Endometrial microvascular endothelial cells (primary cell): ENCODE data around the gene ITGAL. TPM values are rescaled to one million over a fixed set of nuclear protein-coding genes. Genes with fewer than 3 reads are reported as not detected.
"Not testable (repeated sequence)": the region's sequence is repeated elsewhere in the genome, so short reads cannot be mapped to it uniquely, and the experiment has no call there.

ENCODE experiments used
- in situ Hi-C: cut with HindIII; loops from 2 replicates; pipeline ENCODE4 v1.10.0; 2017; ENCODE audit warnings: low sequenced_read_pairs, low pct_unique_long_range_greater_than_20kb; ENCODE audit errors: inconsistent ontology term
- total RNA-seq: library from RNA; depleted of rRNA; stranded (reverse); fragments of >200 nt; gene quantifications from one replicate; pipeline ENCODE4 v1.2.3, GENCODE V29; 2015; ENCODE audit errors: inconsistent ontology term

Gene ITGAL
- total RNA-seq, 1 donor from 2014 or later = not detected

GRCh38 chr16:30535777-30536190, 63.2 kb downstream of the ITGAL start:
- in situ Hi-C loops = no loop called here

- in situ Hi-C loops = not testable (repeated sequence)
Observed at GRCh38 chr16:30536391-30537024, 64.0 kb downstream of the ITGAL start.

GRCh38 chr16:30539000-30539964, 66.7 kb downstream of the ITGAL start:
- in situ Hi-C loops = no loop called here

- in situ Hi-C loops = not testable (repeated sequence)
Observed at GRCh38 chr16:30539986-30540526, 67.5 kb downstream of the ITGAL start.

GRCh38 chr16:30540916-30541464, 68.4 kb downstream of the ITGAL start:
- in situ Hi-C loops = not testable (repeated sequence)

GRCh38 chr16:30541502-30542329, 69.2 kb downstream of the ITGAL start:
- in situ Hi-C loops = no loop called here

- in situ Hi-C loops = no loop called here
Observed at GRCh38 chr16:30543067-30543466, 70.5 kb downstream of the ITGAL start.

GRCh38 chr16:30546115-30546514, 73.6 kb downstream of the ITGAL start:
- in situ Hi-C loops = no loop called here

GRCh38 chr16:30548416-30549253, 76.1 kb downstream of the ITGAL start:
- in situ Hi-C loops = no loop called here

- in situ Hi-C loops = no loop called here
Observed at GRCh38 chr16:30551781-30552180, 79.2 kb downstream of the ITGAL start.

GRCh38 chr16:30552956-30553355, 80.4 kb downstream of the ITGAL start:
- in situ Hi-C loops = no loop called here

- in situ Hi-C loops = no loop called here
Observed at GRCh38 chr16:30553393-30553899, 80.9 kb downstream of the ITGAL start.

GRCh38 chr16:30554557-30555314, 82.2 kb downstream of the ITGAL start:
- in situ Hi-C loops = no loop called here

GRCh38 chr16:30555315-30556124, 83.0 kb downstream of the ITGAL start:
- in situ Hi-C loops = no loop called here

- in situ Hi-C loops = no loop called here
Observed at GRCh38 chr16:30556125-30556473, 83.6 kb downstream of the ITGAL start.

GRCh38 chr16:30557707-30557956, 85.1 kb downstream of the ITGAL start:
- in situ Hi-C loops = no loop called here
